ENCODE results near the gene STOML2. TPM values are rescaled to one million over a fixed set of nuclear protein-coding genes. Genes with fewer than 3 reads are reported as not detected.

The STOML2 gene
- total RNA-seq, 2 donors from 2014 or later = 100 to 114 TPM

DNA sequence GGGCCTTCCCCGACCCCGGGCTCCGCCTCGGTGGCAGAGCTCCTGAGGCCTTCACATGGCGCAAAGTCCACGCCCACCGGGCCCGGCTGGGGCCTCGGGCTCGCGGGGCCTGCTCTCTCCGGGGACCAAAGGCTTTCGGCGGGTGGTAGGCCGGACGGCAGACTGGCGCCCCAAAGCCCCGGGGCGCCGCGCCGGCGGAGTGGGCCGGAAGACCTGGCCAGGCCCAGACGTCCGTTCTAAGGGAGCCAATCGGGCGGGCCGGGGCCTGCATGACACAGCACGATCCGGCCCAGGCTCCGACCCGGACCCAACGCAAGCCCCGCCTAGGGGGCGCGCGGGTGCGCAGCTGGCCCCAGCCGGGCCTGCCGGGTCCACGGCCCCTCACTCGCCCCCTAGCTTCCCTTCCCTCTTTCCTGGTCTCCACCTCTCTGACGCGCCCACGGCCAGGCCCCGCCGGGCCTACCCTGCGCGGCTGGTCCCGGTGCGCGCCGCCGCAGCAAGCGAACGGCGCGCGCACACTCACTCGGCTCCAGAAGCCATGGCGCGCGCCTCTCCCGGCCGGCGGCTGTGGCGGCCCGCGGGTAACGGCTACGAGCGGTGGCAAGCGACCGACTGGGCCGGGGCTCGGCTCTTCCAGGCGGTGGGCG, 31.0 kb downstream of the STOML2 start:
- peak; percentile 78 for DNase-seq (ENCODE audit: low spot score)
- intact Hi-C loops (cut with DNase I) = loop anchor here (2.0 kb wide), 1 partner anchor 81 kb away; no protein-coding TSS in a partner anchor
- Histone ChIP-seq H3K4me1 (replicated peaks) (peaks cover 14% of the 10 kb centered on the region), H3K36me3 (peaks cover 6 to 12% of the 10 kb centered on the region in 2 donors), H3K27ac (peak overlapping the region; percentile 97 to 99), H3K9me3 (no peaks in the 10 kb centered on the region), H3K4me3 (peak overlapping the region; percentile 96 to 97), H3K27me3 (replicated peaks; ENCODE audit: insufficient read depth) (no peaks in the 10 kb centered on the region)
- WGBS = under 1% methylated on average over 75 of the region's 79 CpGs
- TF ChIP-seq POLR2A (IDR thresholded peaks at IDR 0.05) (peak; percentile 62), POLR2AphosphoS5 (IDR thresholded peaks at IDR 0.05) (no peak)
- TF ChIP-seq, protein P1, sequence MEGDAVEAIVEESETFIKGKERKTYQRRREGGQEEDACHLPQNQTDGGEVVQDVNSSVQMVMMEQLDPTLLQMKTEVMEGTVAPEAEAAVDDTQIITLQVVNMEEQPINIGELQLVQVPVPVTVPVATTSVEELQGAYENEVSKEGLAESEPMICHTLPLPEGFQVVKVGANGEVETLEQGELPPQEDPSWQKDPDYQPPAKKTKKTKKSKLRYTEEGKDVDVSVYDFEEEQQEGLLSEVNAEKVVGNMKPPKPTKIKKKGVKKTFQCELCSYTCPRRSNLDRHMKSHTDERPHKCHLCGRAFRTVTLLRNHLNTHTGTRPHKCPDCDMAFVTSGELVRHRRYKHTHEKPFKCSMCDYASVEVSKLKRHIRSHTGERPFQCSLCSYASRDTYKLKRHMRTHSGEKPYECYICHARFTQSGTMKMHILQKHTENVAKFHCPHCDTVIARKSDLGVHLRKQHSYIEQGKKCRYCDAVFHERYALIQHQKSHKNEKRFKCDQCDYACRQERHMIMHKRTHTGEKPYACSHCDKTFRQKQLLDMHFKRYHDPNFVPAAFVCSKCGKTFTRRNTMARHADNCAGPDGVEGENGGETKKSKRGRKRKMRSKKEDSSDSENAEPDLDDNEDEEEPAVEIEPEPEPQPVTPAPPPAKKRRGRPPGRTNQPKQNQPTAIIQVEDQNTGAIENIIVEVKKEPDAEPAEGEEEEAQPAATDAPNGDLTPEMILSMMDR (IDR thresholded peaks at IDR 0.05) = peak in 3 of 4 experiments; percentile 21 to 49 (median 48)

DNA sequence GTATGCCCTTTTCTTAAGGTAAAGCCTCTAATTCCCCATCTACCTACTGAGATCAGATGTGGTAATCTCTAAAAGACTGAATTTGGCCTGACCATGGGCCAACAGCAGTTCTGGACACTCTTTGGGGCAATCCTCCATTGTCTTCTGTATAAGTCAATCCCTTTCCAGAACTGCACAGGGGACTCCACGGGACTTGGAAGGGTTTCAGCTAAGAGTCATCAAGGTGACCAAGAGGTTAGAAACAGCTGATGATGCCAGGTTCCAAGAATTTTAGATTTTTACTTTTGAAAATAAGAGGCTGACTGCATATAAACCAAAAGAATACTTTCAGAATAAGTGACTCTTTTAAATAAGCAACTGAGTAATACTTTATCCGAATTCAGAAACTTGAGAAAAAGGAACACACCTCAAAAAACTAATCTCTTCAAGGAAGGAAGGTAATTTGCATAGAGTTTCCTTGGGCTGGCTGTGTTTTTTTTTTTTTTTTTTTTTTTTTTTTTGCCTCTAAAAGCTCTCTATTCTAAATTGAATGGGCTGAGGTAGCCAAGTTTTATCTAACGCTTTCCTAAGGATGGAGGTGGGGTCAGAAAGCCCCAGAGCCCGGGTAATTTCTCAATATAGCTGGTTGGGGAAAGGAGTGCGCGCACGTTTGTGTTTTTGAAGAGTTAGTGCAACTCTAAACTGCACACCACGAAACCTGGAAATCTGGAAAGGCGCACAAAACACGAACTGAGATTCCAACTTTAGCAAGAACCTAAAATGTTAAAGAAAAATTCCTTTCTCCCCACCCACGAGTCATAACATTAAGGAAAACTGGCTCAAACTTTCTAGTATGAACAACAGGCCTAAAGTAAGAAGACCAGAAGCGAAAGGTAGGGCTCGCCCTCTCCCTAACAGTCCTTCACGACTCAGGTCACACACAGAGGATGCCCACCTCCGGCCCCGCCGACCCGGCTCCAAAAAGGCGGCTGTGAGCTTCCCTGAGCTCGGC, 31.8 kb downstream of the STOML2 start:
- WGBS = under 1% methylated on average over 20 of the region's 20 CpGs
- no peak for TF ChIP-seq POLR2AphosphoS5 (IDR thresholded peaks at IDR 0.05)
- H3K9me3 ChIP-seq = no peaks in the 10 kb centered on the region
- intact Hi-C loops (cut with DNase I) = no loop called here
- DNase-seq (ENCODE audit: low spot score) = no peak
- H3K36me3 ChIP-seq = peaks cover 6 to 20% of the 10 kb centered on the region in 2 donors
- peak overlapping the region; percentile 97 to 99 for H3K27ac ChIP-seq
- peak overlapping the region; percentile 96 to 97 for H3K4me3 ChIP-seq
- no peaks in the 10 kb centered on the region for H3K27me3 ChIP-seq (replicated peaks; ENCODE audit: insufficient read depth)
- H3K4me1 ChIP-seq (replicated peaks) = peaks cover 14% of the 10 kb centered on the region

- WGBS = 74% methylated on average over 4 of the region's 4 CpGs
- intact Hi-C loops (cut with DNase I) = no loop called here
- TF ChIP-seq, protein P1 (IDR thresholded peaks at IDR 0.05) = no peak
- TF ChIP-seq POLR2A (IDR thresholded peaks at IDR 0.05) (no peak), POLR2AphosphoS5 (IDR thresholded peaks at IDR 0.05) (no peak)
- no peaks in the 10 kb centered on the region for H3K27me3 ChIP-seq (replicated peaks; ENCODE audit: insufficient read depth)
- H3K4me3 ChIP-seq = no peak overlapping the region
- H3K36me3 ChIP-seq = peaks cover 14 to 39% of the 10 kb centered on the region in 2 donors
- DNase-seq (ENCODE audit: low spot score) = no peak
- no peak overlapping the region for H3K27ac ChIP-seq
- no peaks in the 10 kb centered on the region for H3K9me3 ChIP-seq
- H3K4me1 ChIP-seq (replicated peaks) = peaks cover 14% of the 10 kb centered on the region
Measured at GRCh38 chr9:35069020-35069419, 33.9 kb downstream of the STOML2 start.

GRCh38 chr9:35067056-35067455, 35.9 kb downstream of the STOML2 start:
- DNase-seq (ENCODE audit: low spot score) = no peak
- H3K36me3 ChIP-seq = peaks cover 30 to 58% of the 10 kb centered on the region in 2 donors
- intact Hi-C loops (cut with DNase I) = no loop called here
- no peaks in the 10 kb centered on the region for H3K9me3 ChIP-seq
- WGBS = 93% methylated on average over 1 of the region's 1 CpG
- TF ChIP-seq POLR2AphosphoS5 (IDR thresholded peaks at IDR 0.05) (no peak), POLR2A (IDR thresholded peaks at IDR 0.05) (no peak)
- TF ChIP-seq, protein P1 (IDR thresholded peaks at IDR 0.05) = no peak
- H3K4me1 ChIP-seq (replicated peaks) = peaks cover 10% of the 10 kb centered on the region
- no peak overlapping the region for H3K4me3 ChIP-seq
- H3K27ac ChIP-seq = no peak overlapping the region
- no peaks in the 10 kb centered on the region for H3K27me3 ChIP-seq (replicated peaks; ENCODE audit: insufficient read depth)

- 97% methylated on average over 11 of the region's 11 CpGs for WGBS
- Histone ChIP-seq H3K9me3 (no peaks in the 10 kb centered on the region), H3K36me3 (peaks cover 59 to 93% of the 10 kb centered on the region in 2 donors), H3K4me1 (replicated peaks) (no peaks in the 10 kb centered on the region), H3K27me3 (replicated peaks; ENCODE audit: insufficient read depth) (no peaks in the 10 kb centered on the region), H3K27ac (no peak overlapping the region), H3K4me3 (no peak overlapping the region)
- TF ChIP-seq, protein P1 (IDR thresholded peaks at IDR 0.05) = no peak
- TF ChIP-seq POLR2A (IDR thresholded peaks at IDR 0.05) (no peak), POLR2AphosphoS5 (IDR thresholded peaks at IDR 0.05) (no peak)
- intact Hi-C loops (cut with DNase I) = no loop called here
- DNase-seq (ENCODE audit: low spot score) = no peak
Measured at GRCh38 chr9:35060548-35061207, 42.3 kb downstream of the STOML2 start.
